HepG2 (cell line): ENCODE data around the gene MIEF1. TPM values are rescaled to one million over a fixed set of nuclear protein-coding genes. Genes with fewer than 3 reads are reported as not detected.

ENCODE experiments used
- ATAC-seq: fragments of 200-7000 bp; cut with Tn5 transposase; 3 replicates; pipeline ENCODE4 v1.9.1; 2020; ENCODE audit warnings: mild to moderate bottlenecking, moderate library complexity
- BruUV-seq: library from RNA; stranded (reverse); fragments of 400-500 nt; replicated peaks from 2 replicates; lab custom pipeline; 2021; lab: Mats Ljungman, UMichigan
- CTCF ChIA-PET: fragments of 300-600 bp; formaldehyde crosslinking; extraction: SDS; loops from one replicate; lab custom pipeline; 2021; ENCODE audit warnings: low total read pairs, inconsistent platforms, low intra/inter-chr PET ratio; lab: Yijun Ruan, JAX
- POLR2A ChIA-PET: fragments of 350-600 bp; sonication (Branson Sonifier 250); formaldehyde crosslinking; loops from one replicate; lab custom pipeline; 2020; ENCODE audit warnings: antibody characterized with exemption, inconsistent platforms; lab: Yijun Ruan, JAX
- DNase-seq: peaks from one replicate; pipeline ENCODE4 v3.0.0-alpha.2; 2015; ENCODE audit warnings: low spot score
- FAIRE-seq: peaks from 3 replicates; lab custom pipeline; 2011; peaks lifted over from hg19 to GRCh38; lab: Jason Lieb, UNC
- H2AFZ ChIP-seq: one replicate; pipeline ENCODE4 v1.6.1; 2011; ENCODE audit warnings: low read length, inconsistent platforms
- H3K27ac ChIP-seq: fragments of 300-600 bp; 3 replicates; pipeline ENCODE4 v1.8.0; 2011; ENCODE audit warnings: mixed run types, mild to moderate bottlenecking, mixed read lengths, low read length, inconsistent platforms; ENCODE audit not compliant: insufficient read depth; ENCODE audit errors: extremely low read length
- H3K27me3 ChIP-seq, 2 experiments: fragments of 200-600 bp in 1 of 2; 2 replicates in 1 of 2; 3 replicates in 1 of 2; pipeline versions ENCODE4 v1.6.0 to v1.8.0; 2011; ENCODE audit warnings: low read length in 2 of 2, mild to moderate bottlenecking in 2 of 2, moderate library complexity in 2 of 2, inconsistent platforms in 1 of 2; ENCODE audit not compliant: insufficient read depth in 2 of 2, control insufficient read depth in 1 of 2
- H3K36me3 ChIP-seq, 2 experiments: fragments of 200-600 bp in 1 of 2; replicated peaks in 1 of 2; 2 replicates in 1 of 2; 3 replicates in 1 of 2; pipeline versions ENCODE4 v1.5.1 to v1.8.0; 2011; ENCODE audit warnings: low read length in 2 of 2, inconsistent platforms in 1 of 2; ENCODE audit not compliant: insufficient read depth in 2 of 2, control insufficient read depth in 1 of 2
- H3K4me1 ChIP-seq: 2 replicates; pipeline ENCODE4 v1.5.1; 2012; ENCODE audit warnings: low read length, inconsistent platforms; ENCODE audit not compliant: insufficient read depth
- H3K4me2 ChIP-seq: 2 replicates; pipeline ENCODE4 v1.6.0; 2011; ENCODE audit warnings: low read depth, low read length, inconsistent platforms
- H3K4me3 ChIP-seq, 3 experiments: fragments of 200-600 bp in 1 of 3; sonication (generic), shearing (Covaris generic) in 1 of 3; replicated peaks in 1 of 3; 2 replicates each; pipeline ENCODE4 v1.5.1; 2011 to 2016; ENCODE audit warnings: low read length in 3 of 3, inconsistent platforms in 2 of 3, low read depth in 2 of 3, mild to moderate bottlenecking in 2 of 3, control low read depth in 1 of 3, mixed read lengths in 1 of 3; ENCODE audit not compliant: insufficient read depth in 1 of 3
- H3K79me2 ChIP-seq: one replicate; pipeline ENCODE4 v1.6.1; 2011; ENCODE audit warnings: low read length, inconsistent platforms; ENCODE audit not compliant: insufficient read depth
- H3K9ac ChIP-seq: 2 replicates; pipeline ENCODE4 v1.6.0; 2011; ENCODE audit warnings: mild to moderate bottlenecking, low read depth, low read length, inconsistent platforms; ENCODE audit not compliant: insufficient read depth
- H3K9me3 ChIP-seq: 2 replicates; pipeline ENCODE4 v1.5.1; 2012; ENCODE audit warnings: mild to moderate bottlenecking, low read length
- H4K20me1 ChIP-seq: 2 replicates; pipeline ENCODE4 v1.6.0; 2011; ENCODE audit warnings: inconsistent platforms, mild to moderate bottlenecking, low read length, moderate library complexity; ENCODE audit not compliant: insufficient read depth
- ASH2L ChIP-seq: fragments of 300-600, 200-600 bp; sonication (generic); IDR thresholded peaks from 2 replicates; pipeline ENCODE4 v1.7.0; 2017; ENCODE audit warnings: low read depth, mild to moderate bottlenecking, moderate library complexity, mixed read lengths, low read length; ENCODE audit not compliant: insufficient read length
- BORCS8-MEF2B ChIP-seq: sonication (generic); formaldehyde crosslinking; IDR thresholded peaks from 2 replicates; pipeline ENCODE4 v1.8.0; 2022; ENCODE audit warnings: mild to moderate bottlenecking, missing genetic modification reagents
- CC2D1A ChIP-seq: sonication (generic); formaldehyde crosslinking; IDR thresholded peaks from 2 replicates; pipeline ENCODE4 v1.8.1; 2023; ENCODE audit warnings: mild to moderate bottlenecking, missing genetic modification reagents
- CREBL2 ChIP-seq: sonication (generic); formaldehyde crosslinking; IDR thresholded peaks from 2 replicates; pipeline ENCODE4 v1.8.1; 2023; ENCODE audit warnings: missing genetic modification reagents, mild to moderate bottlenecking, borderline replicate concordance
- CREM ChIP-seq, 2 experiments: sonication (generic) in 1 of 2; formaldehyde crosslinking in 1 of 2; IDR thresholded peaks; 2 replicates each; pipeline versions ENCODE4 v1.4.0 to v1.6.1; 2016 to 2020; ENCODE audit warnings: antibody characterized with exemption in 1 of 2, mild to moderate bottlenecking in 1 of 2, missing genetic modification reagents in 1 of 2
- HNRNPH1 ChIP-seq: fragments of 200-400 bp; formaldehyde crosslinking; optimal IDR thresholded peaks from 2 replicates; pipeline ENCODE3; 2017; ENCODE audit warnings: mild to moderate bottlenecking, low read depth, low read length
- KAT8 ChIP-seq: IDR thresholded peaks from 2 replicates; pipeline ENCODE4 v1.6.1; 2016; ENCODE audit warnings: missing genetic modification reagents, missing compliant biosample characterization
- MTF1 ChIP-seq: sonication (generic); formaldehyde crosslinking; IDR thresholded peaks from 2 replicates; pipeline ENCODE4 v1.5.0; 2020; ENCODE audit warnings: missing genetic modification reagents
- MXI1 ChIP-seq: IDR thresholded peaks from 3 replicates; pipeline ENCODE4 v1.6.1; 2012; ENCODE audit warnings: low read depth, low read length, inconsistent platforms, borderline replicate concordance
- NR2C2 ChIP-seq: sonication (generic); formaldehyde crosslinking; IDR thresholded peaks from 2 replicates; pipeline ENCODE4 v1.4.0; 2020; ENCODE audit warnings: missing genetic modification reagents, mild to moderate bottlenecking, moderate library complexity, borderline replicate concordance
- PBX2 ChIP-seq: IDR thresholded peaks from 2 replicates; pipeline ENCODE4 v1.6.1; 2016; ENCODE audit warnings: control low read depth
- RARA ChIP-seq: IDR thresholded peaks from 2 replicates; pipeline ENCODE4 v1.6.1; 2016; ENCODE audit warnings: missing genetic modification reagents, missing compliant biosample characterization
- ZMYM3 ChIP-seq: sonication (generic); formaldehyde crosslinking; IDR thresholded peaks from 2 replicates; pipeline ENCODE4 v1.5.1; 2020; ENCODE audit warnings: mild to moderate bottlenecking, missing genetic modification reagents
- ZNF30 ChIP-seq: sonication (generic); formaldehyde crosslinking; IDR thresholded peaks from 2 replicates; pipeline ENCODE4 v1.5.0; 2020; ENCODE audit warnings: mild to moderate bottlenecking, missing genetic modification reagents
- ZNF407 ChIP-seq: sonication (generic); formaldehyde crosslinking; IDR thresholded peaks from one replicate; pipeline ENCODE4 v1.5.1; 2020; ENCODE audit warnings: mild to moderate bottlenecking, missing genetic modification reagents; ENCODE audit errors: not compliant biosample characterization
- ZNF629 ChIP-seq: sonication (generic); formaldehyde crosslinking; conservative IDR thresholded peaks from 2 replicates; pipeline ENCODE4 v1.5.0; 2020; ENCODE audit warnings: missing genetic modification reagents
- WGBS: methylation state at CpG from one replicate; pipeline ENCODE4 v1.1.6; 2017; ENCODE audit warnings: low lambda C conversion rate; 5-methylcytosine and 5-hydroxymethylcytosine counted together
- in situ Hi-C: cut with HindIII; loops from 2 replicates; pipeline ENCODE4 v1.10.0; 2017; ENCODE audit warnings: low pct_unique_long_range_greater_than_20kb; ENCODE audit not compliant: extremely low pct_ligation_motif_present
- intact Hi-C: fragments of 100-400 bp; cut with micrococcal nuclease; formaldehyde crosslinking; loops from one replicate; pipeline ENCODE4 v1.10.0; 2022; ENCODE audit not compliant: unreplicated experiment
- polyA plus RNA-seq, 8 experiments: library from polyadenylated mRNA; depleted of rRNA in 3 of 8; stranded (reverse) in 7 of 8; unstranded in 1 of 8; fragments of >200 nt; fragmentation: Illumina TruSeq in 4 of 8; extraction: Trizol in 4 of 8; gene quantifications; 2 replicates each; pipeline versions ENCODE4 v1.2.1 to v1.2.3, GENCODE V29; 2011 to 2016; ENCODE audit warnings: low read depth in 4 of 8, missing spikeins in 1 of 8, mixed read lengths in 1 of 8; ENCODE audit not compliant: insufficient read depth in 1 of 8
- total RNA-seq, 5 experiments: library from RNA; depleted of rRNA; stranded (reverse); fragments of >200 nt; fragmentation: Illumina TruSeq; extraction: Trizol; gene quantifications; 2 replicates each; pipeline ENCODE4 v1.2.3, GENCODE V29; 2016; ENCODE audit warnings: low read depth in 1 of 5

The MIEF1 gene
- total and polyA plus RNA-seq, 2 of the 13 experiments (the other 11 are each of a cell fraction or from before 2014, with no cell fraction given), result 21.7 to 34.8 TPM

- H2AFZ ChIP-seq, result no peak overlapping the region
- no peaks in the 10 kb centered on the region for H3K79me2 ChIP-seq
- no peak overlapping the region for H3K4me3 ChIP-seq
- H3K27me3 ChIP-seq, result peaks cover 10 to 64% of the 10 kb centered on the region in 2 experiments; a peak in 4 of 5 replicates
- BruUV-seq, result no TSS peak
- WGBS, result 43% methylated on average over 5 of the region's 9 CpGs
- H3K9me3 ChIP-seq, result no peaks in the 10 kb centered on the region
- ChIA-PET POLR2A (interaction anchor here (0.8 to 1.2 kb wide), 2 partner anchors 80 to 134 kb away, joined by 3 read pairs; partner anchors contain the start of gene RPL3), CTCF (no interaction called here)
- intact Hi-C loops, result no loop called here
- DNase-seq (no peak), FAIRE-seq (no peak), ATAC-seq (no peak)
- H3K27ac ChIP-seq, result no peak overlapping the region
- H4K20me1 ChIP-seq, result no peaks in the 10 kb centered on the region
- no peaks in the 10 kb centered on the region for H3K4me1 ChIP-seq
- in situ Hi-C loops, result no loop called here
- no peak overlapping the region for H3K4me2 ChIP-seq
- H3K9ac ChIP-seq, result no peak overlapping the region
- TF ChIP-seq ASH2L (no peak), NR2C2 (CRISPR knock-in tag) (no peak), KAT8 (CRISPR knock-in tag) (no peak), MTF1 (CRISPR knock-in tag) (no peak), CC2D1A (CRISPR knock-in tag) (no peak), MXI1 (no peak), CREBL2 (no peak), RARA (CRISPR knock-in tag) (no peak), ZNF407 (CRISPR knock-in tag) (no peak), HNRNPH1 (no peak), PBX2 (CRISPR knock-in tag) (no peak), ZNF30 (CRISPR knock-in tag) (no peak), CREM (IDR thresholded peaks at IDR 0.05) (no peak), CREM (CRISPR knock-in tag; IDR thresholded peaks at IDR 0.05) (no peak), ZNF629 (CRISPR knock-in tag) (peak; percentile 69), ZMYM3 (CRISPR knock-in tag) (0 out of 2 replicates have a peak, but pooled peaks have one; percentile 15), BORCS8-MEF2B (CRISPR knock-in tag) (no peak)
- no peaks in the 10 kb centered on the region for H3K36me3 ChIP-seq
Measured at GRCh38 chr22:39453765-39454378, 48.2 kb upstream of the MIEF1 start.
